ENCODE measurements around the gene UBE2L5.
"Not testable (repeated sequence)": the region's sequence is repeated elsewhere in the genome, so short reads cannot be mapped to it uniquely, and the experiment has no call there.

Gene UBE2L5

GRCh38 chr13:30440910-30441703, 18.8 kb downstream of the UBE2L5 start:
- no peak for DNase-seq (ENCODE audit: low read depth)

- no peak for DNase-seq (ENCODE audit: low read depth)
Measured at GRCh38 chr13:30442926-30443325, 20.6 kb downstream of the UBE2L5 start.

DNA sequence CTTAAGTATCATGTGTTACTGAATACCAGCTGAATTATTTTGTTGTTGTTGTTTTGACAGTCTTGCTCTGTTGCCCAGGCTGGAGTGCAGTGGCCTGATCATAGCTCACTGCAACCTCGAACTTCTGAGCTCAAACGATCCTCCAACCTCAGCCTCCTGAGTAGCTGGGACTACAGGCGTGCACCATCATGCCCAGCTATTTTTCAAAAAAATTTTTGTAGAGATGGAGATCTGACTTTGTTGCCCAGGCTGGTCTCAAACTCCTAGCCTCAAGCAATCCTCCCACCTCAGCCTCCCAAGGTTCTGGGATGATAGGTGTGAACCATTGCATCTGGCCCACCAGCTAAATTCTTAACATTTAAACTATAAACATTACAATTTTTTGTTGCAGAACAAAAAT, 21.2 kb downstream of the UBE2L5 start:
- DNase-seq (ENCODE audit: low read depth) = not testable (repeated sequence)

DNA sequence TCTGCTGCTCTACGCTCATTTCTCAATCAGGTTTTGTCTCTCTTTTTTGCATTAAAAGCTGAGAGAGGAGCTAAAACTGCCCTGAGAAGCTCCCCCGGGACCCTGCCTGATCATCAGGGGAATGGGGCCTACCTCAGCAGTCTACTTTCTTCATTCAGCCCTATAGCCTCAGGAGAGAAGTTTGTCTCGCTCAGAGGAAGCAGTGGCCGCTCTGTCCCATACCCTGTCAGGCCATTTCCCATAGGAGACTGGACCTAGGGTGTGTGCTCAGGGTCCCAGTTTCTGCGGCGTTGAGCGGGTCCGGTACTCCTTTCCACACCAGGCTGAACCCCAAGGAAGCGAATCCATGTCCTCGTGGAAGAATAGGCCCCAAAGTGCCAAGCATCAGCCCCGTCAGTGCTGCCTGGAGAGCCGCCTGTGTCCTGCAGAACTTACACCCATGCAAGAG, 21.7 kb downstream of the UBE2L5 start:
- DNase-seq (ENCODE audit: low read depth) = no peak

GRCh38 chr13:30446126-30446500, 23.8 kb downstream of the UBE2L5 start:
- no peak for DNase-seq (ENCODE audit: low read depth)

DNA sequence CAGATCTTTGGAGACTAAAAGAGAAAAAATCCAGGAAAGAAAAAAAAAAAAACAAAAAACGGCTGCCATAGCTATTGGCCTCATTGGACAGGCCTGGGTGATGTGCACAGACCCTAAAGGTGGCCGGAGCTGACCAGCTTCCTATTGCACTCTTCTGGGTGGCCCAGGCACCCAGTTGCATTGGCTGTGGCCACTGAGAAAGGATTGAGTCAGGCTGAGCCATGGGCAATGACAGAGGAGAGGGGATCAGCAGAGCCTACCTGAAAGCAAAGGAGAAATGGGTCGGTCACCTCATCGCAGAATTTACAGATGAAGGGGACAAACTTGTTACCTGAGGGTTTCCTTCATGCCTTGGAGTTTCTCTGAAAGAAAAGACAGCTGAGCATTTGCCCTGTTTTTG, 26.1 kb downstream of the UBE2L5 start:
- DNase-seq (ENCODE audit: low read depth) = no peak

GRCh38 chr13:30450066-30450465, 27.8 kb downstream of the UBE2L5 start:
- no peak for DNase-seq (ENCODE audit: low read depth)

- DNase-seq (ENCODE audit: low read depth) = not testable (repeated sequence)
Measured at GRCh38 chr13:30451476-30451875, 29.2 kb downstream of the UBE2L5 start.

DNA sequence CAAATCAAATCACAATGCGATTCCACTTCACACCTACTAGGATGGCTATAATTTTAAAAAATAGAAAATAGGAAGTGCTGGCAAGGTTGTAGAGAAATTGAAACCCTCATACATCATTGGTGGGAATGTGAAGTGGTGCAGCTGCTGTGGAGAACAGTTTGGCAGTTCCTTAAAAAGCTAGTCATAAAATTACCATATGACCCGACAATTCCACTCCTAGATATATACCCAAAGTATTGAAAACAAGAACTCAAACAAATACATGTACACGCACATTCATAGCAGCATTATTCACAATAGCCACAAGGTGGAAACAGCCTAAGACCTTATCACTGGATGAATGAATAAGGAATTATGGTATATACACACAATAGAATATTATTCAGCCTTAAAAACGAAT, 31.4 kb downstream of the UBE2L5 start:
- DNase-seq (ENCODE audit: low read depth) = no peak

- DNase-seq (ENCODE audit: low read depth) = no peak
Measured at GRCh38 chr13:30454991-30455390, 32.7 kb downstream of the UBE2L5 start.

GRCh38 chr13:30456290-30456689, 34.0 kb downstream of the UBE2L5 start:
- no peak for DNase-seq (ENCODE audit: low read depth)

- DNase-seq (ENCODE audit: low read depth) = no peak
Measured at GRCh38 chr13:30457306-30457891, 35.1 kb downstream of the UBE2L5 start.

DNA sequence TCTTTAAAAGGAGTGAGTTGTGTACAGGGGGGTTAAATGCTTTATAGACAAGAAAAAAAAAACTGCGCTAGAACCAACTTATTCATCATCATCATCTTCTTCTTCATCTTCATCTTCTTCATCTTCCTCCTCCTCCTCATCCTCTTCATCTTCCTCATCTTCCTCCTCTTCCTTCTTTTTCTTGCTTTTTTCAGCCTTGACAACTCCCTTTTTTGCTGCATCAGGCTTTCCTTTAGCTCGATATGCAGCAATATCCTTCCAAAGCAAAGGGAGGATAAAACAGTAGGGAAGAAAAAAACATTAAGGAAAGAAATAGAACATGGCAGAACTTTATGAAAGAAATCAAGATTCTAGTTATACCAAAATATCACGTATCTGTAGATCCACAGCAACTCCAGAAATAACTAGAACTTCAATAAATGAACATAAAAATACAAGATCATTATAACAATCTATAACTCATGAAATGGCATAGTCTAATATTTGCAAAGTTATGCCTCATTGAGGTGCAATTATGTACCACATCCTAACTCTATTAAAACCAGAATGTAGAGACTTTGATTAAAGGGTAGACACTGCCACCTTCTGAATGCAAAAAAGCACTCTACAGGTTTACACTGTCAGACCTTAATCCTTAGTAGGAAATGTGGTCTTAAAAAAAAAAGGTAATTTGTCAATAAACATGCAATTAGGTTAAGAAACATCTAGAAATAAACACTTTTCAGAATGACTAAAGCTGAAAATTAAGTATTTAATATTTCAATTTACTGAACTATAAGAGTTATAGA, 39.2 kb downstream of the UBE2L5 start:
- DNase-seq (ENCODE audit: low read depth) = not testable (repeated sequence)

GRCh38 chr13:30463787-30464495, 41.6 kb downstream of the UBE2L5 start:
- DNase-seq (ENCODE audit: low read depth) = peak; percentile 49

DNA sequence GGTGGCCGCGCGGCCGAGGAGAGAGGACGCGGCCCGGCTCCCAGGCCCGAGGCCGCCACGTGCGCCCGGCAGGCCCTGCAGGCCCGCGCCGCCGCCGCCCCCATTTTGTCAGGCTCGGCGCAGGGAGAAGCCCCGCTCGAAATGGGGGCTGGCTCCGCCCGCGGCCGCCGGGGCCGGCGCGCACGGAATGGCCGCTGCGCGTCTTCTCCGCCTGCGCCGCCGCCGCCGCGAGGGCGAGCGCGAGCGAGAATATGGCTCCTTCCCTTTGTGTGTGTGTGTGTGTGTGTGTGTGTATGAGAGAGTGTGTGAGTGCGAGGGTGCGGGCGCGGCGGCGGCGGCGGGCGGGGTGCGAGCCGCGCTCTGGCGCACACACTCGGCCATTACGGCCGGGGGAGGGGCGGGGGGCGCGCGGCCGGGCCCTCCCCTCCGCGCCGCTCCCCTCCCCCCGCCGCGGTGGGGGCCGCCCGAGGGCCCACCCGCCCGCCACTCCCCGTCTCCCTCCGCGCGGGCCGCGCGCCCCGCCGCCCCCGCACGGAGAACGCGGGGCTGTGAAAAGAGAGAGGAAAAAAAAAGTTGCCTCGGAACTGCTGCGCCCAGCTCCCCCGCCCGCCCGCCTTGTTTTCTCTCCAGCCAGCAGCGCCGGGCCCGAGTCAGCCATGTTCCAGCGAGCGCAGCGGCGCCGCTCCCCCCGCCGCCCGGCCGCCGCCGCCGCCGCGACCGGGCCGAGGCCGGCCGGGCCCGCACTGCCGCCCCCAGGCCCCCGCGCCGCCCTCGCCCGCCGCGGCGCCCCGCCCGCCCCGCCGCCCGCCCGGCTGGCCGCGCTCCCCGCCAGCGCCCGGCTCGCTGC, 42.4 kb downstream of the UBE2L5 start:
- DNase-seq (ENCODE audit: low read depth) = peak; percentile 76

DNA sequence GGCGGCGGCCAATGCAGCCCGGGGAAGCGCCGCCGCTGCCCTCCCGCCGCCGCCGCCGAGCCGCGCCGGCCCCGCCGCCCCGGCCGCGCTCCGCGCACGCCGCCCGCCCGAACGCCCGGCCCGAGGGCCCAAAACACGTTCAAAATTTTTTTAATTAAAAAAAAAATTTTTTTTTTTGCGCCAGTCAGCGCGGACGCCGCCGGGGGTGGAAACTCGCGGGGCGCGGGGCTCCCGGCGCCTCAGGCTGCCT, 43.0 kb downstream of the UBE2L5 start:
- no peak for DNase-seq (ENCODE audit: low read depth)

GRCh38 chr13:30465593-30466357, 43.5 kb downstream of the UBE2L5 start, which contains the start of gene HMGB1:
Gene HMGB1, minus strand, starts transcription at chr13:30465936. Its CDS starts 2,256 bp downstream, at chr13:30463680.
- DNase-seq (ENCODE audit: low read depth) = peak; percentile 96

GRCh38 chr13:30466358-30466714, 44.0 kb downstream of the UBE2L5 start:
- DNase-seq (ENCODE audit: low read depth) = no peak

DNA sequence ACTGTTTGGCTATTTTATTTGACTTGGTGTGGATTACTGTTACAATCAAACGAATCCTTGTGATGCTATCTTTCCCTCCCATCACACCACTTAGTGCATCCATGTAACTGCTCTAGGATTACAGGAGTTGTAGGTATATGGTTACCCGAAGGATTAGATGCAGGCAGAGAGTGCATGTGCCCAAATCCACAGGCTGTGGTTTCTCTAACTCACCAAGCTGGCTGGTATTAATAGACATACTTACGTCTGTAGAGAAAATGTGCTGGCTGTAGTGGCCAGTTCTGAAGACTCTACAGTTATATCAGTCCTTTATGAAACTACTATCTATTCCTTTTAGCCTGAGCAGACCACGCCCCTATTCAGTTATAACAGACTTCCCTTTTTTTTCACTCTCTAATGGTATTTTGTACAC, 44.6 kb downstream of the UBE2L5 start:
- no peak for DNase-seq (ENCODE audit: low read depth)

- DNase-seq (ENCODE audit: low read depth) = no peak
Measured at GRCh38 chr13:30473675-30474074, 51.4 kb downstream of the UBE2L5 start.
